GM23338 (cell line): ENCODE results near the gene NDUFAF7. TPM values are rescaled to one million over a fixed set of nuclear protein-coding genes. Genes with fewer than 3 reads are reported as not detected.

Source experiments
- ATAC-seq: fragments of 200-7000 bp; cut with Tn5 transposase; 3 replicates; pipeline ENCODE4 v1.9.1; 2020
- DNase-seq: peaks from one replicate; pipeline ENCODE4 v3.0.0-alpha.2; 2015; ENCODE audit warnings: low spot score
- H2AFZ ChIP-seq: fragments of 200-600 bp; sonication (generic); 2 replicates; pipeline ENCODE4 v1.8.0; 2016; ENCODE audit warnings: antibody characterized with exemption, mild to moderate bottlenecking, moderate library complexity
- H3F3A ChIP-seq: fragments of 200-600 bp; sonication (generic); replicated peaks from 2 replicates; pipeline ENCODE4 v1.8.0; 2017; ENCODE audit warnings: antibody characterized with exemption, mixed run types, low read depth
- H3K27ac ChIP-seq: fragments of 200-600 bp; sonication (generic); 2 replicates; pipeline ENCODE4 v1.6.1; 2016; ENCODE audit warnings: low read depth
- H3K27me3 ChIP-seq: fragments of 200-600 bp; sonication (generic); 2 replicates; pipeline ENCODE4 v1.8.0; 2016; ENCODE audit warnings: mild to moderate bottlenecking, mixed run types, moderate library complexity; ENCODE audit not compliant: insufficient read depth
- H3K36me3 ChIP-seq: fragments of 200-600 bp; sonication (generic); 2 replicates; pipeline ENCODE4 v1.8.0; 2016; ENCODE audit warnings: mild to moderate bottlenecking; ENCODE audit not compliant: insufficient read depth
- H3K4me1 ChIP-seq: fragments of 200-600 bp; sonication (generic); 2 replicates; pipeline ENCODE4 v1.8.0; 2016; ENCODE audit warnings: mild to moderate bottlenecking, moderate library complexity; ENCODE audit not compliant: insufficient read depth
- H3K4me2 ChIP-seq: fragments of 200-600 bp; sonication (generic); 2 replicates; pipeline ENCODE4 v1.7.1; 2017; ENCODE audit warnings: mixed run types
- H3K4me3 ChIP-seq: fragments of 200-600 bp; sonication (generic); 2 replicates; pipeline ENCODE4 v1.6.1; 2016; ENCODE audit warnings: mixed run types
- H3K79me2 ChIP-seq: fragments of 200-600 bp; sonication (generic); replicated peaks from 2 replicates; pipeline ENCODE4 v1.8.0; 2017; ENCODE audit warnings: mild to moderate bottlenecking; ENCODE audit not compliant: insufficient read depth
- H3K9me2 ChIP-seq: fragments of 200-600 bp; sonication (generic); 2 replicates; pipeline ENCODE4 v1.8.0; 2017; ENCODE audit not compliant: insufficient read depth
- H4K20me1 ChIP-seq: fragments of 200-600 bp; sonication (generic); replicated peaks from 2 replicates; pipeline ENCODE4 v1.8.0; 2017; ENCODE audit warnings: mild to moderate bottlenecking; ENCODE audit not compliant: insufficient read depth
- H3K27ac Mint-ChIP-seq: 2 replicates; pipeline ENCODE4 v1.8.0; 2020; ENCODE audit warnings: inconsistent platforms, mild to moderate bottlenecking, moderate library complexity, mixed read lengths
- H3K27me3 Mint-ChIP-seq: 3 replicates; pipeline ENCODE4 v1.8.0; 2022; ENCODE audit warnings: low read depth, mild to moderate bottlenecking, moderate library complexity, mixed read lengths, inconsistent platforms; ENCODE audit not compliant: insufficient read depth, poor library complexity
- H3K36me3 Mint-ChIP-seq: 3 replicates; pipeline ENCODE4 v1.8.0; 2021; ENCODE audit warnings: low read depth, mild to moderate bottlenecking, inconsistent platforms, moderate library complexity, mixed read lengths
- H3K4me1 Mint-ChIP-seq: 3 replicates; pipeline ENCODE4 v1.8.0; 2020; ENCODE audit warnings: mild to moderate bottlenecking, inconsistent platforms, mixed read lengths
- H3K4me3 Mint-ChIP-seq: 3 replicates; pipeline ENCODE4 v1.8.0; 2021; ENCODE audit warnings: moderate library complexity, mild to moderate bottlenecking, inconsistent platforms, mixed read lengths
- H3K9me3 Mint-ChIP-seq: 3 replicates; pipeline ENCODE4 v1.8.0; 2020; ENCODE audit warnings: moderate library complexity, mild to moderate bottlenecking, inconsistent platforms, mixed read lengths
- CREB1 ChIP-seq: fragments of 250-450 bp; sonication (Bioruptor Pico); IDR thresholded peaks from 2 replicates; pipeline ENCODE4 v1.5.0; 2020; ENCODE audit warnings: low read depth, mild to moderate bottlenecking, moderate library complexity
- ETS1 ChIP-seq: IDR thresholded peaks from 2 replicates; pipeline ENCODE4 v1.6.1; 2016; ENCODE audit warnings: antibody characterized with exemption
- NANOG ChIP-seq: IDR thresholded peaks from 2 replicates; pipeline ENCODE4 v1.6.1; 2016; ENCODE audit warnings: antibody characterized with exemption, borderline replicate concordance
- POLR2AphosphoS5 ChIP-seq: IDR thresholded peaks from 2 replicates; pipeline ENCODE4 v1.6.1; 2016; ENCODE audit warnings: antibody characterized with exemption, low read depth
- STAT1 ChIP-seq: IDR thresholded peaks from one replicate; pipeline ENCODE4 v1.6.1; 2016; ENCODE audit warnings: antibody characterized with exemption; ENCODE audit not compliant: unreplicated experiment
- ZNF114 ChIP-seq: fragments of 250-450 bp; sonication (Bioruptor Pico); IDR thresholded peaks from 2 replicates; pipeline ENCODE4 v1.5.0; 2020; ENCODE audit warnings: mild to moderate bottlenecking, moderate library complexity
- ZNF462 ChIP-seq: fragments of 250-450 bp; sonication (Bioruptor Pico); IDR thresholded peaks from 2 replicates; pipeline ENCODE4 v1.5.0; 2020; ENCODE audit warnings: mild to moderate bottlenecking, moderate library complexity
- polyA plus RNA-seq: library from polyadenylated mRNA; unstranded; fragments of >200 nt; fragmentation: Nextera tagmentation; extraction: Ambion mirVana; gene quantifications from 2 replicates; pipeline ENCODE4 v1.2.1, GENCODE V29; 2016
- total RNA-seq: library from RNA; depleted of rRNA; stranded (reverse); fragments of >200 nt; shearing (Covaris generic); gene quantifications from 2 replicates; pipeline ENCODE4 v1.2.3, GENCODE V29; 2014

NDUFAF7 gene
- total and polyA plus RNA-seq, 2 experiments from 2014 or later, result 47.4 to 58.2 TPM

GRCh38 chr2:37211939-37212338, 19.5 kb upstream of the NDUFAF7 start:
- ATAC-seq (no peak), DNase-seq (no peak)
- H3F3A ChIP-seq, result peaks cover 3% of the 10 kb centered on the region; the same call in 1 of the 2 replicates
- H3K27ac ChIP-seq, result 0 out of 2 replicates have a peak overlapping the region, but pooled peaks have one; percentile 10
- Mint-ChIP-seq H3K27ac (no peak overlapping the region), H3K4me1 (peaks cover 15% of the 10 kb centered on the region), H3K9me3 (peaks cover 39% of the 10 kb centered on the region), H3K36me3 (peaks cover 93% of the 10 kb centered on the region), H3K27me3 (peaks cover 6% of the 10 kb centered on the region), H3K4me3 (no peak overlapping the region)
- H3K9me2 ChIP-seq, result no peaks in the 10 kb centered on the region
- no peak overlapping the region for H3K4me2 ChIP-seq
- H4K20me1 ChIP-seq, result no peaks in the 10 kb centered on the region
- H3K27me3 ChIP-seq, result no peaks in the 10 kb centered on the region
- H2AFZ ChIP-seq, result no peak overlapping the region
- H3K79me2 ChIP-seq, result peaks cover 58% of the 10 kb centered on the region
- TF ChIP-seq ZNF462 (CRISPR knock-in tag) (no peak), ETS1 (no peak), ZNF114 (no peak), NANOG (no peak)
- H3K4me1 ChIP-seq, result no peaks in the 10 kb centered on the region
- no peak overlapping the region for H3K4me3 ChIP-seq
- H3K36me3 ChIP-seq, result peaks cover 92% of the 10 kb centered on the region

GRCh38 chr2:37215250-37215649, 16.2 kb upstream of the NDUFAF7 start:
- Mint-ChIP-seq H3K27me3 (peaks cover 2% of the 10 kb centered on the region), H3K9me3 (peaks cover 6% of the 10 kb centered on the region; the same call in 2 of the 3 replicates), H3K27ac (peak overlapping the region; percentile 84), H3K36me3 (peaks cover 92% of the 10 kb centered on the region), H3K4me3 (no peak overlapping the region), H3K4me1 (peaks cover 7% of the 10 kb centered on the region; the same call in 2 of the 3 replicates)
- no peaks in the 10 kb centered on the region for H4K20me1 ChIP-seq
- ATAC-seq (no peak), DNase-seq (no peak)
- TF ChIP-seq CREB1 (CRISPR knock-in tag), result no peak
- TF ChIP-seq POLR2AphosphoS5, result no peak
- no peak for TF ChIP-seq NANOG
- no peak for TF ChIP-seq STAT1
- peaks cover 41% of the 10 kb centered on the region for H3K79me2 ChIP-seq
- peak overlapping the region; percentile 71 for H3K27ac ChIP-seq
- H3K4me2 ChIP-seq, result no peak overlapping the region
- peaks cover 14% of the 10 kb centered on the region; the same call in 1 of the 2 replicates for H3F3A ChIP-seq
- no peaks in the 10 kb centered on the region for H3K9me2 ChIP-seq
- H3K4me3 ChIP-seq, result no peak overlapping the region
- peaks cover 83% of the 10 kb centered on the region for H3K36me3 ChIP-seq
- H2AFZ ChIP-seq, result no peak overlapping the region
- H3K4me1 ChIP-seq, result no peaks in the 10 kb centered on the region
- H3K27me3 ChIP-seq, result no peaks in the 10 kb centered on the region
